SHP77 treated with DMSO at 0.1 percent for 48 hours (cell line): ENCODE measurements around the gene ISOC2.
A peak's percentile ranks its signal among the peaks of the same experiment; 100 is the strongest.
"Not testable (repeated sequence)": the region's sequence is repeated elsewhere in the genome, so short reads cannot be mapped to it uniquely, and the experiment has no call there.

Source experiments
- DNase-seq: peaks from one replicate; lab custom pipeline; 2025; lab: John Stamatoyannopoulos, UW

The ISOC2 gene, protein sequence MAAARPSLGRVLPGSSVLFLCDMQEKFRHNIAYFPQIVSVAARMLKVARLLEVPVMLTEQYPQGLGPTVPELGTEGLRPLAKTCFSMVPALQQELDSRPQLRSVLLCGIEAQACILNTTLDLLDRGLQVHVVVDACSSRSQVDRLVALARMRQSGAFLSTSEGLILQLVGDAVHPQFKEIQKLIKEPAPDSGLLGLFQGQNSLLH

DNA sequence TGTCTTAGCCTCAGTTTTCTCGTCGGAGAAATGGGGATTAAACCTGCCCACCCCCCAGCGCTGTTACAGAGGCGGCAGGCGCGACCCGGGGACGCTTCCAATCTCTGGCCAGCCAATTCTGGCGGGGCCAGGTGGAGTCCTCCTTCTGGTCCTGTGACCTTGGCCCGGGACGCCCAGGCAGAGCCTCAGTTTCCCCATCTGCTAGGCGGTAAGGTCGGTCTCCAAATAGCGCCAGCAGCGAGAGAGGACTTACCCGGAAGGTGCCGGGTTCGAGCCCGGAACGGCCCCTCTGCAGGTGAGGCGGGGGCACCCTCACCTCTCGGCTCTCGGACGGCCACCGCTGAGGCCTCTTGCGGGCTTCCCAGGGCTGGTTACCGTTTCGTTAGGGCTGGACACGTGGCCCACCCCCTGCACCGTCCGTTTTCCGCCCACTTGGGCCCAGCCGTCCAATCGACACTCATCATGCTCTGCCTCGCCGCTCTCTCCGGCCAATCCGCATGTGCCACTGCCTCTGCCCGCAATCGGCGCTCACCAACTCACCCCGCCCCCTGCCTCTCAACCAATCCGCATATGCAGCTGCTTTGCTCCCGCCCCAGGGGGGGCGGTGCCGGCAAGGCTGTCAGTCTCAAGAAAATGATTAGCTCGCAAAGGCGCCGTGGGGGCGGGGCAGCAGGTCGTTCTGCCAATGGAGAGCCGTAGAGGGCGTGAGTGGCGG is at the start of gene ISOC2:
TSS of gene ISOC2 (minus strand) at position 384 of the 715 bp plus-strand sequence. CDS start 5,156 bp downstream, outside the sequence.
- DNase-seq: peak; percentile 98

DNA sequence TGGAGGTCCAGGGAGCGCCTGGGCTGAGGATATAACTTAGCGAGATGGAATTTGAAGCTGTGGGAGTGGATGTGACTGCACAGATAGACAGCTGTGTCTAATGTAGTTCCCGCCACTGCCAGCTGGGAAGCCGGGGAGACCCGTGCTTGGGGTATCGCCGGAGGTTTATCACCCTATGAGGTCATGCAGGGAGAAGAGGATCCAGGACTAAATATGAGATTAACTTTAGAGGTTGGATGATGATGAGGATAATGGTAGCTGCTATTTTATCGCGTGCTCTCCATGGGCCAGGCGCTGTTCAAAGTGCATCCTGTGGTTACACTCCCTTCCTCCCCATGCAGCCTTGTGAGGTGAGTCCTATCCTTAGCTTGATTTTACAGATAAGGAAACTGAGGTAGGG is 46.7 kb upstream of the ISOC2 start:
- DNase-seq: no peak

DNA sequence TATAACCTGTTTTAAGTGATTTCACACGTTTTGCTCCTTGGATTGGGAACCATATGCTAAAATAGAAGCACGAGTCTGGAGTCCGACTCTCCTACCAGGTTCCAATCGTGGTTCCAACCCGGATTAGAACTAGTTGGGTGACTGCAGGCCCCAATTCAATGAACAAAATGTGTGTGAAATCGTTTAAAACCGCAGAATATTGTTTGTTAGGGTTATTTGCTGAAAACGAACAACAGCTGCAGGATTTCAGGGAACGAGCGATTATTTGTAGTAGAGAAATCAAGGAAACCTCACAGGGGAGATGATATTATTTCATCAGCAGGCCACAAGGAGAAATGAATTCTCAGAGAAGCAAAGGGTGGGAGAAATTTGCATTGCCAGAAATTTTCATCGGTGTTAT is 43.5 kb upstream of the ISOC2 start:
- no peak for DNase-seq

DNA sequence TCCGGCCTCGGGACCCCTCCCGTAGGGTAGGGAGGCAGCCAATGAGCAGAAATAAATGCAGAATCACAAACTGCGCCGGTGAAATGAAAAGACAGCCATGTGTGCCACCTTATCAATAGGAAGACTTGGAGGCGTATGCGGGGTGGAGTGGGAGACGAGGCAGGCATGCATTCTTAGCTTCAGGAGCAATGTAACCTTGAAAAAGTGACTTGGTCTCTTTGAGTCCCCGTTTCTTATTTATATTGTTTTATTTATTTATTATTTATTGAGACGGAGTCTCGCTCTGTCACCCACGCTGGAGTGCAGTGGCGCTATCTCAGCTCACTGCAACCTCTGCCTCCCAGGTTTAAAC is 42.8 kb upstream of the ISOC2 start:
- no peak for DNase-seq

DNA sequence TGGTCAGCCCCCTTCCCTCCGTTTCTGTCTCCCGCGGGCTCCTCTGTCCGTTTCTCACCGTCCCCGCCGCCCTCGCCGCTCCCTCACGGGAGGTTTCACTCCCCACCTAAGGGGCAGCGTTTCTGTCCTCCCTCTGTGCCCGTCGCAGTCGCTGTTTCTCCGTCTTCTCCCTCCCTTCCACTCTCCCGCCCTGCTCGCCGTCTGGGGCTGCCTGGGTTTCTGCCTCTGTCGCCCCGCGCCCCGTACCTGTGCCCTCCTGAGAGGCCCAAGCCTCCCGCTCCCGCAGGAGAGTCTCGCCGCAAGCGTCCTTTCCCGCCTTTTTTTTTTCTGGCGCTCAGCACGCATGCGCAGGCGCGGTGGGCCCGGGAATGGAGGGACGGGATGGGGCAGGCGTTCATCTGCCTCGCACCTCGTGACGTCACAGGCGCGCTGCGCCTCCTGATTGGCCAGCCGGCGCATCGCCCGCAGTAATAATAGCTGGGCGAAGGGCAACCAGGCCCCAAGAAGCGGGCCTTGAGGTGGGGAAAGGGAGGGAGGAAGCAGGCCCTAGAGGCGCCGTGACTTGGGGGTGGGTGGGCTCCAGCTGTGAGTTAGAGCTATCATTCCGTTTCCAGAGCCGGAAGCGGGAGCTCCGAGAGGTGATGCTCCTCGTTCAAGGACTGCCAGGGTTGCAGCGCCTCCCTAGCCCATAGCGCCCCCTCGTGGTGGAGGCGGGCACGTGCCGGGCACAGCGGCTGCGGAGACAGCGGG is 42.2 kb upstream of the ISOC2 start:
- DNase-seq: peak; percentile 81

DNA sequence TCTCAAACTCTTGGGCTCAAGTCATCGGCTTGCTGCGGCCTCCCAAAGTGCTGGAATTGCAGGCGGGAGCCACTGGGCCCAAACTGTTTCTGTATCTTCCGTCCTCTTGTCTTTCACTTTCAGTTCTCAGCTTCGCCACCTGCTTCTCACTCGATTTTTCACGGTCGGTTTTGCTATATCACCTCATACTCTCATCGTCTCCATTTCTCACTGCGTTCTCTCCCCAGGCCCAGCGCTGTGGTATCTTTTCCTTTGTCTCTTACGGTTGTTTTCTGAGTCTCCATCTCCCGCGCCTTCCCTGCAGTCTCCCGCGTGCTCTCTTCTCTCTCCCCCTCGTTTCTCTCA is 41.7 kb upstream of the ISOC2 start:
- no peak for DNase-seq

DNA sequence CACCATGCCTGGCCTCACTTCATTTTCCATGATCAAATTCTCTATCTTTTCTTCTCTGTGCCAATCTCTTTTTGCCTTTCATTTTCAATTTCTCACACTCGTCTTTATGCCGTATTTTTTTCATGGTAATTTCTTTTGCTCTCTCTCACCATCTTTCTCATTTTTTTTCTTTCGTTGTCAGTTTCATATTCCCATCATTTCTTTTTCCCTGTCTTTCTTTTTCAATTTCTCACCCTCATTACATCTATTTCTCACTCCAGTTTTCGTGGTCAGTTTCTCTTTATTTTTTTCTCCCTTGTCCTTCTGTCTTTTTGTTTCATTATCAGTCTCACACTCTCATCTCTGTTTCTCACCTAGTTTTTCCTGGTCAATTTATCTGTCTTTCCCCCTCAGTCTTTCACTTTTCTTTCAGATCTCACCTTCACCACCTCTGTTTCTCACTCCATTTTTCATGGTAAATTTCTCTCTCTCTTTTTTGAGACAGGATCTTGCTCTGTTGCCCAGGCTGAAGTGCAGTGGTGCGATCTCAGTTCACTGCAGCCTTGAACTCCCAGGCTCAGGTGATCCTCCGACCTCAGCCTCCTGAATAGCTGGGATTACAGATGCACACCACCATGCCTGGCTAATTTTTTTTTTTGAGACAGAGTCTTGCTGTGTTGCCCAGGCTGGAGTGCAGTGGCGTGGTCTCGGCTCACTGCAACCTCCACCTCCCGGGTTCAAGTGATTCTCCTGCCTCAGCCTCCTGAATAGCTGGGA is 40.9 kb upstream of the ISOC2 start:
- no peak for DNase-seq

DNA sequence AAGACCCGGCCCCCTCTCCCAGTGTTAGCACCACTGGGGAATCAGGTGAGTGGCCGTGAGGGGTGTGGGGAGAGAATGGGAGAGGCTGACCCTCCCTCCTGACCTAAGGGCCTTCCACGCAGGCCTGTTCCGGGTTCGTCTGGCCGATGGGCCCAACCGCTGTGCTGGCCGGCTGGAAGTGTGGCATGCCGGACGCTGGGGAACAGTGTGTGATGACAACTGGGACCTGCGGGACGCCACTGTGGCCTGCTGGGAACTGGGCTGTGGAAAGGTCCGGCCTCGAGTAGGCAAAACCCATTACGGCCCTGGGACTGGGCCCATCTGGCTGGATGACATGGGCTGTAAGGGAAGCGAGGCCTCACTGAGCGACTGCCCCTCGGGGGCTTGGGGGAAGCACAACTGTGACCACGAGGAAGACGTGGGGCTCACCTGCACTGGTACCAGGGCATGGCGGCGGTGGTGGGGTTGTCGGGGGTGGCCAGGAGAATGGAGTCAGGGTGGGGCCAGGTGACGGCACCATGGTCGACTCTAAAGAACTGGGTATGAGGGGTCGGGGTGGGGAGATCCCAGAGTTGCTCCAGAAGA is 39.0 kb upstream of the ISOC2 start:
- no peak for DNase-seq

DNA sequence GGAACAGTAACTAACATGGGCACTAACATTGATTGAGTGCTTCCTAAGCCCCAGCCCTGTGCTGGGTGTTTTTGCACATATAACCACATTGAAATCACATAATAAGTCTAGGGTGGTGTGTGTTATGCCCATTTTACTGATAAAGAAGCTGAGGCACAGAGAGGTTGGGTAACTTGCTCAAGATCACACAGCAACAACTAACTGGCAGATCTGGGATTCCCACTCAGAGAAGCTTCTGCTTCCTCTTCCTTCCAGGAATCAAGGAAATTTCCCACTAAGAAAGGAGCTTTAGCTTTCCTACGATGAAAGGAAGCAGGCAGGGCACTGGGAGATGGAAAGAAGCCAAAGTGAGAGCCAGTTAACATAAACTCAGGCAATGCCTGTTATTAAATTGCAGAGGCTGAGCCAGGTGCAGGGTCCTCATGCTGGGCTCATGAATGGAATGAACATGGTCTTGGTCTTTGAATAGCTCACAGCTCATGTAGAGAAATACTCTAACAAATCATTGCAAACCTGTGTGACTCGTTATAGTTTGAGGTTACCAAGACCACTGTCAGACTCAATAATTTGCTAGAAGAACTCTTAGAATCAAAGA is 36.9 kb upstream of the ISOC2 start:
- no peak for DNase-seq

DNA sequence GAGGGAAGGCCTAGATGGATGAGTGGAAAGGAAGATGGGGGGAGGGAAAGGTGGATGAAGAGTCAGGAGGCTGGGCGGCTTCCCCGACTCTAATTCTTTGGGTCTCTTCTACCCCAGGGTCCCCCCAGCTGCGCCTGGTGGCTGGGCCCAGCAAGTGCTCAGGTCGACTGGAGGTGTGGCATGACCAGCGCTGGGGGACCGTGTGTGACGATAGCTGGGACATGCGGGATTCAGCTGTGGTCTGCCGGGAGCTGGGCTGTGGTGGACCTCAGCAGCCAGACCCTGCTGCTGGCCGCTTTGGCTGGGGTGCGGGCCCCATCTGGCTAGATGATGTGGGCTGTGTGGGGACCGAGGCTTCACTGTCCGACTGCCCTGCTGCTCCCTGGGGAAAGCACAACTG is 36.3 kb upstream of the ISOC2 start:
- no peak for DNase-seq

DNA sequence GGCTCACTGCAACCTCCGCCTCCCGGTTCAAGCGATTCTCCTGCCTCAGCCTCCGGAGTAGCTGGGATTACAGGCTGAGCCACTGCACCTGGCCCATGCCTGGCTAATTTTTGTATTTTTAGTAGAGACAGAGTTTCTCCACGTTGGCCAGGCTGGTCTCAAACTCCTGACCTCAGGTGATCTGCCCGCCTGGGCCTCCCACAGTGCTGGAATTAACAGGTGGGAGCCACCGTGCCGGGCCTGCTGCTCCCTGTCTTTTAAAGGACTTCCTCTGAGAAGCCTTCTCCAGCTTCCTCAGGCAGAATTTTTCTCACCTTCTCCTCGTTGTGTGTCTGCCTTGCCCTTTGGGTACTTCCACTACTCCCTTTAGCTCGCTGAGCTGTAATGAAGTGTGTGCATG is 35.4 kb upstream of the ISOC2 start:
- not testable (repeated sequence) for DNase-seq

DNA sequence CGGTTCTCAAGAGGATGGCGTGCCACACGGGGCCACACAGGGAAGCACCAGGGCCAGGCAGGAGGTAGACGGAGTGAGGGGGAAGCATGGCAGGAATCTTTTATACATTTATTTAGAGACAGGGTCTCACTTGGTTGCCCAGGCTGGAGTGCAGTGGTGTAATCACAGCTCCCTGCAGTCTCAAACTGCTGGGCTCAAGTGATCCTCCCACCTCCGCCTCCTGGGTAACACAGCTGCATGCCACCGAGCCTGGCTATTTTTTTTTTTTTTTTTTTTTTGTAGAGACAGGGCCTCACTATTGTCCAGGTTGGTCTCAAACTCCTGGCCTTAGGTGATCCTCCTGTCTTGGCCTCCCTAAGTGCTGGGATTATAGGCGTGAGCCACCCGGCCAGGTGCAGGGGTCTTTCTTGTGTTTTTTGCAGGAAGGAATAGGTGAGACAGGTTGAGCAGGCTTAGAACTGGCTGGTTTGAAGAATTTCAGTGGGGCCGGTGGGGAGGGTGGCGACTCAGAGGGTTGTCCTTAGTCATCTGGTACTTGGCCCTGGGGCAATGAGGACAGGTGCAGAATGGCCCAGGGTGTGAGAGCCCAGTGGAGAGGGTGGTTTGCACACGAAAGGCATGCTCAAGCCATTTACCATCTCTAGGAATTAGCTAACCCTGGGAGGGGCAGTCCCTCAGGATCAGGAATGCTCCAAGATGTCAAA is 34.4 kb upstream of the ISOC2 start:
- no peak for DNase-seq

DNA sequence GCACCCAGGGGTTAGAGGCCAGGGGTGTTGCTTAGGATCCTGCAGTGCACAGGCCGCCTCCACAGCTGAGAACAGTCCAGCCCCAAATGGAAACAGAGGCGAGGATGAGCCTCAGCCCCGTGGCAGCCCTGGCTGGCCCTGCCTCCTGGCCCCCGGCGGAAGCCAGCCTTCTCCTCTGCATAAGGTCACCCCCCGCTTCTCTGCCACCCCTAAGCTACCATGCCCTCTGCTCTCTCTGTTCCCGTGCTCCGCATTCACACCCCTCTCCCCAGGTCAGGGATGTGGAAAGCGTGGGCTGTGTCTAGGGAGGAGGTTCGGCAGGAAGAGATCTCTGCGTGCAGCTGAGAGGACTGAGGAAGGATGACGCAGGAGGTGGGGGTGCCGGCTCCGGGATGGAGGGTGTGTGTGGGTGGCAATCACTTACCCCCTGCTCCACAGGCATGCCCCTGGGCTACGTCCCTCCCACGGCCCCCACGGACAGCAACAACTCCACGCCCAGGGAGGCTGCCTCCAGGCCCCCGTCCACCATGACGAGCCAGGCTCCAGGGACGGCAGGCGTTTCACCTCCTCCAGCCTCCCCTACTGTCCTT is 32.8 kb upstream of the ISOC2 start:
- DNase-seq: no peak

DNA sequence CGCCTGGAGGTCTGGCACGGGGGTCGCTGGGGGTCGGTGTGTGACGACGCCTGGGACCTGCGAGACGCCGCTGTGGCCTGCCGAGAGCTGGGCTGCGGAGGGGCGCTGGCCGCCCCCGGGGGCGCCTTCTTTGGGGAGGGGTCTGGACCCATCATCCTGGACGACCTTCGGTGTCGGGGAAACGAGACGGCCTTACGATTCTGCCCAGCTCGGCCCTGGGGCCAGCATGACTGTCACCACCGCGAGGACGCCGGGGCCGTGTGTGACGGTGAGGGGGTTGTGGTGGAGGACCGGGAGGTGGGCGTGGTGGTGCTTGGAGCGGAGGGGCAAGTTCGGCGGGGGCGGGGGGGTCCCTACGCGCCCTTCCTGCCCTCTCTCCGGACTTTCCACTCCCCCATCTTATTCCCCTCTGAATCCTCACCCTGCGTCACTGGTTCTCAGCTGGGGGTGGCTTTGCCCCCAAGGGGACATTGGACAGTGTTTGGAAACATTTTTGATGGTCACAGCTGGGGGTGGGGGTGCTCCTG is 32.3 kb upstream of the ISOC2 start:
- DNase-seq: no peak

DNA sequence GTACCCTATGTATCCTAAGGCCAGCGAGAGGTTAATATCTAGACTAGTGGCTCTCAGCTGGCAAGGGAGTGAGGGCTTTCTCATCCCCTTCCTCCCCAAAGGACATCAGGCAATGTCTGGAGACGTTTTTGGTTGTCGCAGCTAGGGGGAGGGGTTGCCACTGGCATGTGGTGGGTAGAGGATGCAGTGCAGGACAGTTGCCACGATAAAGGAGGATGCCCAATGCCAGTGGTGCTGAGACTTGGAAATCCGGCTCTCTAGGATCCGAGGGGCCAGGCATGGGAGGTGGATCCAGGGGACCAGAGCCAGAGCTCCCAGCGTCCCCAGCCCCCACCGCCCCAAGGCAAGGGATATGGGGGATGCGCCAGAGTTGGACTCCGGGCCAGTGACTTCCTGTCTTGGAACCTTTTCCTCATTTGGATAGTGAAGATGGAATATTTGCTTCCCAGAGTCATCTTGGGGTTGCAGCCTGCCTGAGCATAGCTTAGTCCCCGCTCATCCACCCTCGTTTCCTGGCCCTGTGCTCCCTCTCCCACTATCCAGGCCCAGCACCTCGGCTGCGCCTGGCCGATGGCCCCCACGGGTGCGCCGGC is 31.7 kb upstream of the ISOC2 start:
- DNase-seq: no peak

DNA sequence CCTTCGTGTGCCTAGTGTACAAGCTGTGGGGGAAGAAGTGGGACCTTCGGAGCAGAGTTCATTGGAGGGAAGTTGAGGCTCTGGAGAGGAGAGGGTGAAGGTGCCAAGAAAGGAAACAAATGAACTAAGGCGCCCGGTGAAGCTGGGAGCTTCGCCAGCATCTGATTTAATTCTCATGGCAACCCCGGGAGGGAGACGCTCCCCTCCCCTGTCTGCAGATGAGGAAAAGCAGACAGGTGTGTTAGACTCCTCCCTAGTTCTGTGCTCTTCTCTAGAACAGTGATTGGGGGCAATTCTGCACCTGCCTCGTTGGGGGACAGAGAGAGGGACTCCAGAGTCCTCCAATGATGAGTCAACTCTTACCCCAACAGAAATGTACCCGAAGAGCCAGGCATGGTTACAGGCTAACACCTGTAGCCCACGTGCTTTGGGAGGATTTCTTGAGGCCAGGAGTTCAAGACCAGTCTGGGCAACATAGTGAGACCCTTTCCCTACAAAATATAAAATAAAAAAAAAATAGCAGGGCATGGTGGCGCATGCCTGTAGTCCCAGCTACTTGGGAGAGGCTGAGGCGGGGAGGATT is 31.0 kb upstream of the ISOC2 start:
- no peak for DNase-seq

DNA sequence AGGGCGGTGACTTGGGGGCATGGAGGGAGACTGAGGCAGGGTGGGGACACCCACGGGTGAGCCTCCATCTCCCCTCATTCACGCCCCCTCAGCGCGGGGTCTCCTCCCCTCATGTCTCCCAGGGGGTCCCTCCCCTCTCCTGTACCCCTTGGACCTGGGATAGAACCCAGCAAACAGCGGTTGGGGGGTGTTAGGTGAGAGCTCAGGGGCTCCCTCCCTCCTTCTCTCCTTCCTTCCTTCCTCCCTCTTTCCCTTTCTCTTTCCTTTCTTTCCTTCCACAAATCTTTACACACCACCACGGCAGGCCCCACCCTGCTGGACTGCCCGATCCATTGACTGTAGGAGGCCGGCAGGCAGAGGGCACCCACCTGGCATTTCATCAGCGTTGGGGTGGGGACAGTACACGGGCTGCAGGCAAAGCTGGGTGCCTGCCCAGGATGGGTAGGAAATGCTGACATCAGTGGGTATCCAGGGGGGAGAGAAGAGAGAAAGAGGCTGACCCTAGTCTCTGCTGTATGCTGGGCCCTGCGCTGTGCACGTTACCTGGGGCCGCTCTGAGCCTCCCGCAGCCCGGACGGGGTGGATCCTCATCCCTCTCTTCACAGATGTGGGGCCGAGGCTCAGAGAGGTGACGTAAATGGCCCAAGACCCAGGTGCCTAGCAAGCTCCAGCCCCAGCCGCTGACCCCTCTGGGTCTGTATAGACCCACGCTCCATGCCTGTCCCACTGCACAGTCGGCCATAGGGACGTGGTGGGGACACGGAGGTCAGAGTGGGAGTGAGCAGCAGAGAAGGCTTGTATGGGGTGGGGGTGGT is 30.3 kb upstream of the ISOC2 start:
- DNase-seq: no peak

DNA sequence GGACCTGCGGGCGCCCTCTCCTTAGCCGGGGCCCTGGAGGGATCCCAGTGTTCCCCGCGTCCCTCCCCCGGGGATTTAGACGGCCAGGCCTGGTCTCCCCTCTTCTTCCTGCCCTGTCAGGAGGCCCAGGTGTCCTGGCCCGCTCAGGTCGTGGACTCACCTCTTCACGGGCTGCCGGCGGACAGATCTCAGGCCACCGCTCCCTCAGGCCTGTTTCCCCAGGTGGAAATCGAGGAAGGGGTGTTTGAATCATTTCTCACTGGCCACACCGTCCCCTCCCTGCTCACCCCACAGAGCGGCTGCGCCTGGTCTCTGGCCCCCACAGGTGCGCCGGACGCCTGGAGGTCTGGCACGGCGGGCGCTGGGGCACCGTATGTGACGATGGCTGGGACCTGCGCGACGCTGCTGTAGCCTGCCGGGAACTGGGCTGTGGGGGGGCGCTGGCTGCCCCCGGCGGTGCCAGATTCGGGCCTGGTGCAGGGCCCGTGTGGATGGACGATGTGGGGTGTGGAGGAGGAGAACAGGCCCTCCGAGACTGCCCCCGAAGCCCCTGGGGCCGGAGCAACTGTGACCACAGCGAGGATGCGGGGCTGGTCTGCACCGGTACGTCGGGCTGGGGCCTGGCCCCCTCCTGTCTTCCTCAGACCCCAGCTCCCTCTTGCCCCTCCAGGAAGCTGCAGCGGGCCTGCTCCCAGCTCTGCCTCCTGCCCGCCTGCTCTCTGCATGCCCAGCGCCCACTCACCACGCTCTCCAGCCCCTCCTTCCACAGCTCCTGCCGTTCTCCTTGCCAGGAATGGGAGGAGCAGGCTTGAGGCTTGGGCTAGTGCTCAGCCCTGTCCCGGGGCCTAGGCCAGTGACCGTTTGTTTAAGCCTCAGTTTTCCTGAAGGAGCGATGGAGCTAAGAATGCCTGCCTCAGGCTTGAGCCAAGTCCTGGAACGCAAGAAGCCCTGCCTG is 29.3 kb upstream of the ISOC2 start:
- no peak for DNase-seq
